Lung (tissue), 12 donors: Measurements from ENCODE around the gene PCDHGA5. TPM values are rescaled to one million over a fixed set of nuclear protein-coding genes. Genes with fewer than 3 reads are reported as not detected.
A peak's percentile ranks its signal among the peaks of the same experiment; 100 is the strongest.
"Not testable (repeated sequence)": the region's sequence is repeated elsewhere in the genome, so short reads cannot be mapped to it uniquely, and the experiment has no call there.

Experiments
- ATAC-seq: fragments of 200-7000 bp; cut with Tn5 transposase; one replicate; pipeline ENCODE4 v1.9.1; 2020; ENCODE audit warnings: moderate number of reproducible peaks; ENCODE audit not compliant: insufficient read depth, low FRiP score
- DNase-seq, 3 donors: peaks; one replicate each; pipeline ENCODE4 v3.0.0-alpha.2; 2013 to 2017
- H3K27ac ChIP-seq, 2 donors: one replicate each; pipeline ENCODE4 v1.5.1; 2013; ENCODE audit warnings: mild to moderate bottlenecking in 2 of 2, moderate library complexity in 2 of 2, control low read depth in 1 of 2, inconsistent platforms in 1 of 2, low read depth in 1 of 2, low read length in 1 of 2
- H3K27me3 ChIP-seq, 3 donors: one replicate each; pipeline ENCODE4 v1.5.1; 2013; ENCODE audit warnings: low read length in 2 of 3; ENCODE audit not compliant: control insufficient read depth in 3 of 3, insufficient read depth in 3 of 3
- H3K36me3 ChIP-seq, 4 donors: one replicate each; pipeline ENCODE4 v1.5.1; 2013; ENCODE audit warnings: low read length in 4 of 4, mild to moderate bottlenecking in 1 of 4, moderate library complexity in 1 of 4; ENCODE audit not compliant: control insufficient read depth in 4 of 4, insufficient read depth in 4 of 4
- H3K4me1 ChIP-seq, 5 donors: one replicate each; pipeline ENCODE4 v1.5.1; 2013; ENCODE audit warnings: low read length in 5 of 5, mild to moderate bottlenecking in 2 of 5, moderate library complexity in 1 of 5; ENCODE audit not compliant: control insufficient read depth in 5 of 5, insufficient read depth in 5 of 5
- H3K4me3 ChIP-seq: one replicate; pipeline ENCODE4 v1.5.1; 2013; ENCODE audit warnings: mild to moderate bottlenecking, control low read depth, moderate library complexity
- H3K9ac ChIP-seq, 2 donors: one replicate each; pipeline ENCODE4 v1.5.1; 2013; ENCODE audit warnings: low read length in 2 of 2, control low read depth in 1 of 2; ENCODE audit not compliant: insufficient read depth in 1 of 2
- H3K9me3 ChIP-seq, 4 donors: one replicate each; pipeline ENCODE4 v1.5.1; 2013; ENCODE audit warnings: low read length in 3 of 4, mild to moderate bottlenecking in 1 of 4, moderate library complexity in 1 of 4; ENCODE audit not compliant: control insufficient read depth in 4 of 4, insufficient read depth in 3 of 4
- WGBS, 2 donors: extraction: QIAGEN DNeasy Blood & Tissue Kit; methylation state at CpG; one replicate each; pipeline ENCODE4 v1.1.7; 2013; 5-methylcytosine and 5-hydroxymethylcytosine counted together
- polyA plus RNA-seq, 2 donors: library from polyadenylated mRNA; stranded (reverse); fragments of 200-250 nt; gene quantifications; one replicate each; pipeline ENCODE4 v1.2.1, GENCODE V29; 2013
- total RNA-seq, 2 donors: library from RNA; depleted of rRNA in 1 of 2; stranded (reverse); fragments of >200 nt in 1 of 2; gene quantifications; one replicate each; pipeline ENCODE4 v1.2.1, GENCODE V29; 2014 to 2021
- TF ChIP-seq, protein P1 (sequence below): IDR thresholded peaks from 2 replicates; pipeline ENCODE4 v1.5.1; 2012; ENCODE audit warnings: mild to moderate bottlenecking; ENCODE audit errors: control extremely low read depth, extremely low read depth
- donor health status: control.
- donor health status: control.
- donor health status: Bipolar disorder and iron deficiency.
- donor health status: healthy.
- donor health status: DM: yes; HTN: yes; CAD: no.

Gene PCDHGA5
- total and polyA plus RNA-seq, 4 donors: 0.31 to 9.3 (median 1.6) TPM

DNA sequence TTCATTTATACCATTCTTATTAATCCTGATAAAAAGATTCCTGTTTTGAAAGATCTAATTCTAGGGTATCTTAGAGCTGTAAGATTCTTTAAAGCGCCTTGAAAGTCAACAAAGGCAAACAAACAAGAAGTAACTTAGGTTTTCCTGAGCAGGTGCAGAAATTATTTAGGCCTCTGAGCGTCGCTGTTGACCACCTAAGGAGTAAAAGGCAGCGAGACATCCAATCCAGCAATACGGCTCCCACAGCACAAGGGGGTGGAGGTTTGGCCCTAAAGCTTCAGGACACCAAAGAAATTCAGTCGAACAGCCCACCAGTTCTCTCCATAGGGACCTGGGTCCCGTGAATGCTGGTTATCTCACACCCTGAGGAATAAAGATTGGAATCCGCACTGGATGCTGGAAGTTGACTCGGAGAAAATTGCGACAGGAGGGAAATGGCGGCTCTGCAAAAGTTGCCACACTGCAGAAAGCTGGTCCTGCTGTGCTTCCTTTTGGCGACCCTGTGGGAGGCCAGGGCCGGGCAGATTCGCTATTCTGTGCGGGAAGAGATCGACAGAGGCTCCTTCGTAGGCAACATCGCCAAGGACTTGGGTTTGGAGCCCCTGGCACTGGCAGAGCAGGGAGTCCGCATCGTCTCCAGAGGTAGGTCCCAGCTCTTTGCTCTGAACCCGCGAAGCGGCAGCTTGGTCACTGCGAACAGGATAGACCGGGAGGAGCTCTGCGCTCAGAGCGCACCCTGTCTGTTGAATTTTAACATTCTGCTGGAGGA lies 25.2 kb upstream of the PCDHGA5 start, which contains the start of gene PCDHGA2:
PCDHGA2 (plus strand) TSS at position 223 of the 769 bp plus-strand sequence.
- WGBS, 2 donors: 8 to 11% methylated on average over 27 of the region's 27 CpGs
- no peaks in the 10 kb centered on the region for H3K4me1 ChIP-seq
- H3K27ac ChIP-seq: peak within 1 kb of the TSS in 1 of 2 donors; percentile 87
- no peak within 1 kb of the TSS for H3K9ac ChIP-seq
- ATAC-seq (no peak), DNase-seq (peak; percentile 54 to 72 (median 71))
- TF ChIP-seq, protein P1, sequence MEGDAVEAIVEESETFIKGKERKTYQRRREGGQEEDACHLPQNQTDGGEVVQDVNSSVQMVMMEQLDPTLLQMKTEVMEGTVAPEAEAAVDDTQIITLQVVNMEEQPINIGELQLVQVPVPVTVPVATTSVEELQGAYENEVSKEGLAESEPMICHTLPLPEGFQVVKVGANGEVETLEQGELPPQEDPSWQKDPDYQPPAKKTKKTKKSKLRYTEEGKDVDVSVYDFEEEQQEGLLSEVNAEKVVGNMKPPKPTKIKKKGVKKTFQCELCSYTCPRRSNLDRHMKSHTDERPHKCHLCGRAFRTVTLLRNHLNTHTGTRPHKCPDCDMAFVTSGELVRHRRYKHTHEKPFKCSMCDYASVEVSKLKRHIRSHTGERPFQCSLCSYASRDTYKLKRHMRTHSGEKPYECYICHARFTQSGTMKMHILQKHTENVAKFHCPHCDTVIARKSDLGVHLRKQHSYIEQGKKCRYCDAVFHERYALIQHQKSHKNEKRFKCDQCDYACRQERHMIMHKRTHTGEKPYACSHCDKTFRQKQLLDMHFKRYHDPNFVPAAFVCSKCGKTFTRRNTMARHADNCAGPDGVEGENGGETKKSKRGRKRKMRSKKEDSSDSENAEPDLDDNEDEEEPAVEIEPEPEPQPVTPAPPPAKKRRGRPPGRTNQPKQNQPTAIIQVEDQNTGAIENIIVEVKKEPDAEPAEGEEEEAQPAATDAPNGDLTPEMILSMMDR: no peak
- H3K4me3 ChIP-seq: no peak within 1 kb of the TSS
- H3K27me3 ChIP-seq: no peaks in the 10 kb centered on the region
- H3K36me3 ChIP-seq: no peaks in the 10 kb centered on the region
- H3K9me3 ChIP-seq: peaks cover 5 to 33% (median 20%) of the 10 kb centered on the region in 4 donors

DNA sequence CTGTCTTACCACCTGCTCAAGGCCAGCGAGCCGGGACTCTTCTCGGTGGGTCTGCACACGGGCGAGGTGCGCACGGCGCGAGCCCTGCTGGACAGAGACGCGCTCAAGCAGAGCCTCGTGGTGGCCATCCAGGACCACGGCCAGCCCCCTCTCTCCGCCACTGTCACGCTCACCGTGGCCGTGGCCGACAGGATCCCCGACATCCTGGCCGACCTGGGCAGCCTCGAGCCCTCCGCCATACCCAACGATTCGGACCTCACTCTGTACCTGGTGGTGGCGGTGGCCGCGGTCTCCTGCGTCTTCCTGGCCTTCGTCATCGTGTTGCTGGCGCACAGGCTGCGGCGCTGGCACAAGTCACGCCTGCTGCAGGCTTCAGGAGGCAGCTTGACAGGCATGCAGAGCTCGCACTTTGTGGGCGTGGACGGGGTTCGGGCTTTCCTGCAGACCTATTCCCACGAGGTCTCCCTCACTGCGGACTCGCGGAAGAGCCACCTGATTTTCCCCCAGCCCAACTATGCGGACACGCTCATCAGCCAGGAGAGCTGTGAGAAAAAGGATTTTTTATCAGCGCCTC lies 23.1 kb upstream of the PCDHGA5 start:
- H3K4me1 ChIP-seq, H3K36me3 ChIP-seq, DNase-seq, H3K4me3 ChIP-seq, H3K27ac ChIP-seq, H3K27me3 ChIP-seq, ATAC-seq, H3K9ac ChIP-seq: not testable (repeated sequence)
- peaks cover 7 to 48% (median 27%) of the 10 kb centered on the region in 4 donors for H3K9me3 ChIP-seq
- WGBS, 2 donors: 51 to 63% methylated on average over 36 to 45 of the region's 45 CpGs

DNA sequence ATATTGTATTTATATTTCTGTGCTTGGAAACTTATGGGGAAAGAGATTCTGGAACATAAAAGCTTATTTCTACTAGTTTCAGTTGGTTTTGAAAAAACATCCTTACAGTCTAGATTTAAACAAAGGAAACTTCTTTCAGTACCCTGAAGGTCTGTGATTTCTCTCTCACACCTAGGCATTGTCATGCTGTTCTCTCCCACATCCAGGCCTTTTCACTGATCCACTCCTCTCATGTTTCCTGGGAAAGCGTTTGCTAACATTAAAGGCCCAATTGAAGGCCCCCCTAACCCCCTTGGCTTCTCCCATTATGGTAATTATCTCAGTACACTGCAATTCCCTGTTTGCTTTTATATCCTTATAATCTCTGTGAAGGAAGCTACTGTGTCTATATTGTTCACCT lies 21.2 kb upstream of the PCDHGA5 start:
- Histone ChIP-seq H3K27me3 (no peaks in the 10 kb centered on the region), H3K4me3 (no peak overlapping the region), H3K9ac (no peak overlapping the region), H3K36me3 (no peaks in the 10 kb centered on the region), H3K4me1 (no peaks in the 10 kb centered on the region), H3K27ac (no peak overlapping the region), H3K9me3 (peaks cover under 1 to 55% (median 26%) of the 10 kb centered on the region in 4 donors)
- TF ChIP-seq, protein P1: no peak
- 14 to 19% methylated on average over 1 of the region's 1 CpG for WGBS, 2 donors
- ATAC-seq (no peak), DNase-seq (no peak)

DNA sequence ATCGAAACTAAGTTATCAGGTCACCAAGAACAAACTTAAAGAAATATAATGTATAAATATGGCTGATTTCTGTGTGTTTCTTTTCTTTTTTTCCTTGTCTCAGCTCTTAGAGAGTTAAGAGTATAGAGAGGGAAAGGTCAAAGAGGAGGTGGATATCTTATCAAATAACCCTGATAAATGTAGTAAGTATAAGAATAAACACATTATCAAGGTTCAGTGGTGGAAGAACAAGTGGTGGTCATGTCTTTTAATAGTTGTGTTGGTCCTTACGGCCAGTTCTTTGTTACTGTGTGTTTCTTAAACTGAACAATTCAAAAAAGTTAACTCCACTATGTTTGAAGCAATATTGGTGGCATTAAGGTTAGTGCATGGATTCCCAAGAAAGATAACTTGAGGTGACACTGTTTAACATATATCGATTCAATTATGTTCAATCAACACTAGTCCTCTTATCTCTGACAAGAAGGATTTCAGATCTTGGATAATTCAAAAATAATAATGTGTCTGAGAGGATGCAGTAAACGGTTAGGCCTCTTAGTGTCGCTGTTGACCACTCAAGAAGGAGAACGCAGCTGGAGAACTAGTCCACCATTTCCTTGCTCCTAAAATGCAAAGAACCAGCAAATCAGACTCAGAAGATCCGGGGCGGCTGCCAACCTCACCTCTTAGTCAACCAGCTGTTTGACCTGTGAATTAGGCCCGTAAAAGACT lies 20.6 kb upstream of the PCDHGA5 start, which contains the start of gene PCDHGA3:
PCDHGA3 (plus strand) TSS at position 588 of the 711 bp plus-strand sequence. CDS start 205 bp downstream, outside the sequence.
- Histone ChIP-seq H3K27me3 (no peaks in the 10 kb centered on the region), H3K27ac (peak within 1 kb of the TSS in 1 of 2 donors; percentile 80), H3K36me3 (no peaks in the 10 kb centered on the region), H3K9ac (no peak within 1 kb of the TSS), H3K4me3 (no peak within 1 kb of the TSS), H3K9me3 (peaks cover 0 to 54% (median 24%) of the 10 kb centered on the region in 4 donors), H3K4me1 (no peaks in the 10 kb centered on the region)
- TF ChIP-seq, protein P1: no peak
- DNase-seq (peak in 2 of 3 donors; percentile 34 to 40), ATAC-seq (no peak)
- WGBS, 2 donors: 23 to 25% methylated on average over 9 of the region's 9 CpGs
